Small intestine (tissue), 7 donors: Measurements from ENCODE around the gene GEMIN5. TPM values are rescaled to one million over a fixed set of nuclear protein-coding genes. Genes with fewer than 3 reads are reported as not detected.

Experiments used
- DNase-seq, 2 donors: peaks; one replicate each; pipeline versions ENCODE4 v3.0.0 to v3.0.0-alpha.2; 2013
- FAIRE-seq: peaks from 2 replicates; lab custom pipeline; 2012; peaks lifted over from hg19 to GRCh38; lab: Jason Lieb, UNC
- H3K27ac ChIP-seq, 3 donors: one replicate each; pipeline ENCODE4 v1.5.1; 2013; ENCODE audit warnings: low read length in 2 of 3, mild to moderate bottlenecking in 2 of 3, control low read depth in 1 of 3, inconsistent platforms in 1 of 3, low read depth in 1 of 3, moderate library complexity in 1 of 3
- H3K27me3 ChIP-seq, 3 donors: one replicate each; pipeline ENCODE4 v1.6.1; 2013; ENCODE audit warnings: low read length in 3 of 3, inconsistent platforms in 1 of 3; ENCODE audit not compliant: control insufficient read depth in 3 of 3, insufficient read depth in 3 of 3
- H3K36me3 ChIP-seq, 3 donors: one replicate each; pipeline ENCODE4 v1.6.1; 2013; ENCODE audit warnings: low read length in 3 of 3, inconsistent platforms in 1 of 3, low read depth in 1 of 3, mild to moderate bottlenecking in 1 of 3, moderate library complexity in 1 of 3; ENCODE audit not compliant: control insufficient read depth in 3 of 3, insufficient read depth in 2 of 3
- H3K4me1 ChIP-seq, 3 donors: one replicate each; pipeline ENCODE4 v1.6.1; 2013; ENCODE audit warnings: low read length in 2 of 3, inconsistent platforms in 1 of 3, low read depth in 1 of 3, mild to moderate bottlenecking in 1 of 3, moderate library complexity in 1 of 3; ENCODE audit not compliant: control insufficient read depth in 3 of 3, insufficient read depth in 2 of 3
- H3K4me3 ChIP-seq, 3 donors: one replicate each; pipeline ENCODE4 v1.5.1; 2013; ENCODE audit warnings: low read length in 3 of 3, control low read depth in 1 of 3, inconsistent platforms in 1 of 3, low read depth in 1 of 3, mild to moderate bottlenecking in 1 of 3, moderate library complexity in 1 of 3
- H3K9me3 ChIP-seq, 2 donors: one replicate each; pipeline ENCODE4 v1.6.1; 2013; ENCODE audit warnings: low read depth in 1 of 2, low read length in 1 of 2; ENCODE audit not compliant: control insufficient read depth in 2 of 2, insufficient read depth in 1 of 2
- WGBS, 3 donors: extraction: QIAGEN DNeasy Blood & Tissue Kit; methylation state at CpG; one replicate each; pipeline ENCODE4 v1.1.7; 2013; 5-methylcytosine and 5-hydroxymethylcytosine counted together
- polyA plus RNA-seq, 4 donors: library from polyadenylated mRNA; stranded (reverse) in 3 of 4; unstranded in 1 of 4; fragments of 200-250 nt in 3 of 4; fragments of 120-200 nt in 1 of 4; gene quantifications; one replicate each; pipeline versions ENCODE4 v1.2.1 to v1.2.3, GENCODE V29; 2013
- donor health status: healthy with polysubstance abuse.
- donor health status: control.
- donor health status: control.
- donor health status: Bipolar disorder and iron deficiency.
- donor health status: healthy.

GEMIN5 gene
- polyA plus RNA-seq, 4 donors, result 1.4 to 11.6 (median 3.4) TPM

DNA sequence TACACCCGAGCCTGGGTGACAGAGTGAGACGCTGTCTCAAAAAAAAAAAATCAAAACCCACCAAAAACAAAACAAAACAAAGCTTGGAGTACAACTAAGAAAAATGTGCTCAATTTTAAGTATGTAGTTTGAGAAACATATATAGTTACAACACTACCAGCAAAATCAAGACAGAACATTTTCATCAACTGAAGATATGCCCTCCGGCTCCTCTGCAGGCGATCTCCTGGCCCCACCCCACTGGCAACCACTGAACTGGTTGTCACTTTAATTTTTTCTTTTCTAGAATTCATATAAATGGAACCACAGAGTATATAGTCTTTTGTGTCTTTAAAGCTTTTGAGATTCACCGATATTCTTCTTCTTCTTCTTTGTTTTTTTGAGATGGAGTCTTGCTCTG, 44.6 kb downstream of the GEMIN5 start:
- H3K4me3 ChIP-seq, result no peak overlapping the region
- no peaks in the 10 kb centered on the region for H3K9me3 ChIP-seq
- FAIRE-seq, result no peak
- no peak for DNase-seq
- H3K27me3 ChIP-seq, result no peaks in the 10 kb centered on the region
- WGBS, 3 donors, result 85 to 90% (median 87%) methylated on average over 5 of the region's 5 CpGs
- H3K27ac ChIP-seq, result no peak overlapping the region
- H3K4me1 ChIP-seq, result no peaks in the 10 kb centered on the region
- peaks cover 7 to 68% (median 28%) of the 10 kb centered on the region in 3 donors for H3K36me3 ChIP-seq

DNA sequence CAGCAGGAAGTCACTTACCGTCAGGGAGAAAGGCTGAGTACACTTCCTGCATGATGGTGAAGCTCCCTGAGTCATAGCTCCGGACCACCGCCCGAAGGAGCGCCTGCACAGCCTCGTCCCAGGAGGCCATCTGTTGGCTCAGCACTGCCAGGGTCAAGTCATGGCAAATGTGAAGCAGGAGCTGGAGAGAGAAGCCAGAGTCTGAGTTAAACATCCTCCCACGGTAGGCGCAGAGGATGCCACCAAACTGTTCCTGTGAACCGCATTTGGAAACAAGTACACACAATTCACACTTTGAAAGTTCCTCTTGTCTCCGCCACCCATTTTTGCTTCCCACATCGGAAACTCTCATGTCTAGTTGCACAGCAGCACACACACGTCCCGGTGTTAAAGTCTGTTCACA, 45.6 kb downstream of the GEMIN5 start:
- no peaks in the 10 kb centered on the region for H3K4me1 ChIP-seq
- no peak overlapping the region for H3K27ac ChIP-seq
- FAIRE-seq (no peak), DNase-seq (no peak)
- H3K27me3 ChIP-seq, result no peaks in the 10 kb centered on the region
- no peaks in the 10 kb centered on the region for H3K9me3 ChIP-seq
- H3K4me3 ChIP-seq, result no peak overlapping the region
- H3K36me3 ChIP-seq, result peaks cover 12 to 61% (median 31%) of the 10 kb centered on the region in 3 donors
- WGBS, 3 donors, result 85 to 90% (median 88%) methylated on average over 13 of the region's 13 CpGs

DNA sequence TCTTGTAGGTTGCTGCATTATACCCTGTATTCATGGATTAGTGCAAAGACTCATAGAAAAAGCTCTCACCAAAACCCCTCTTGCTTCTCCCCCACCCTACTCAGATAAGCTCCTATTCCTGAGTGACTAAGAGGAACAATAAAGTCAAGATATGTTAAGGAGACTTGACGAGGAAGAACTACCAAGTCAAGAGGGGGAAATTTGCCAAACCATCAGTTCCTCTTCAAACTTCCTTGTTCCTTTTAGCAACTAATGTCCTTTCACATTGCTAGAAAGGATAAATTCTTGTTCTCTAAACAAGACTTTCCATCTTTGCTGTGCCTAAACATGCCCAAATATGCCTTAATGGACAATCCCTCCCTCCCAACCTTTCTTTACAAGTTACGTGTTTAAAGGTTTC, 52.6 kb downstream of the GEMIN5 start:
- Histone ChIP-seq H3K27me3 (no peaks in the 10 kb centered on the region), H3K36me3 (peaks cover 17 to 21% (median 18%) of the 10 kb centered on the region in 3 donors)
- no peak for FAIRE-seq

DNA sequence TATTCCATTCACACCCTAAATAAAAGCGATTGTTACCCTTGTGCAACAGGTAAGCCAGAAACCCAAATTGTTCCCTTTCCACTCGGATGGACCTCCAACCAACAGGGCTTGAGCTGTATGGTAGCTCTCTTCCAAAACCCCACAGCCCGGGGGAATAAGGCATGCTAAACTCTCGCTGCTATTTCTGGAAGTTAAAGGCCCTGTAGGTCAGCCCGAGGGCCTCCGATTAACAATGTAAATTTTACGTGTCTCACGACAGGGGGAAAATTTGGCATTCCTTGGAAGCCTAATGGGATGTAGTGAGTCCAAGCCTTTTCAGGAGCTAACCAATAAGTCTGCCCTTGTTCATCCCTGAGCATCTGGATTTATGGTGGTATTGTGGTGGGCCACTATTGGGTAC, 53.6 kb downstream of the GEMIN5 start:
- Histone ChIP-seq H3K27me3 (no peaks in the 10 kb centered on the region), H3K9me3 (peaks cover 2 to 28% of the 10 kb centered on the region in 2 donors), H3K36me3 (peaks cover 13 to 18% (median 15%) of the 10 kb centered on the region in 3 donors), H3K4me3 (no peak overlapping the region), H3K27ac (no peak overlapping the region), H3K4me1 (no peaks in the 10 kb centered on the region)
- WGBS, 3 donors, result 93 to 99% (median 97%) methylated on average over 8 of the region's 8 CpGs
- FAIRE-seq (no peak), DNase-seq (no peak)

More for the DNA sequence above, 52.6 kb downstream of the GEMIN5 start:
- no peaks in the 10 kb centered on the region for H3K4me1 ChIP-seq
- H3K9me3 ChIP-seq, result peaks cover 2 to 21% of the 10 kb centered on the region in 2 donors
- no peak overlapping the region for H3K4me3 ChIP-seq
- no peak overlapping the region for H3K27ac ChIP-seq
- WGBS, 3 donors, result 93 to 95% (median 94%) methylated on average over 2 of the region's 2 CpGs
- DNase-seq, result no peak

DNA sequence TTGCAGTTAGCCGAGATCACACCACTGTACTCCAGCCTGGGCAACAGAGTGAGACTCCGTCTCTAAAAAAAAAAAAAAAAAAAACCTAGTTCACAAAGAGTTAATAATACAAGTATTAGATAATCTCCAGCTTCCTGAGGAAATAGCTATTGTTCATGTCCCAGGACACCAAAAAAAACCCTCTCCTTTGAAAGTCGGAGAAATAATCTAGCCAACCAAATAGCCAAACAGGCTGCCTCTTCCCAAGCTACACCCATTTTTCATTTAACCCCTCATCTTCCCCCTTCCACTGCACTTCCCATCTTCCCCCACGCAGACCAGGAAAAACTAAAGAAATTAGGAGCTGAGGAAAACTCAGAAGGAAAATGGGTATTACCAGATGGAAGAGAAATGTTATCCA, 56.0 kb downstream of the GEMIN5 start:
- Histone ChIP-seq H3K9me3 (peaks cover 2 to 50% of the 10 kb centered on the region in 2 donors), H3K4me3 (no peak overlapping the region), H3K27me3 (no peaks in the 10 kb centered on the region), H3K27ac (no peak overlapping the region), H3K4me1 (no peaks in the 10 kb centered on the region), H3K36me3 (peaks cover 5 to 18% (median 11%) of the 10 kb centered on the region in 3 donors)
- FAIRE-seq, result no peak
- 83 to 93% (median 83%) methylated on average over 3 to 4 of the region's 4 CpGs for WGBS, 3 donors
- DNase-seq, result no peak

DNA sequence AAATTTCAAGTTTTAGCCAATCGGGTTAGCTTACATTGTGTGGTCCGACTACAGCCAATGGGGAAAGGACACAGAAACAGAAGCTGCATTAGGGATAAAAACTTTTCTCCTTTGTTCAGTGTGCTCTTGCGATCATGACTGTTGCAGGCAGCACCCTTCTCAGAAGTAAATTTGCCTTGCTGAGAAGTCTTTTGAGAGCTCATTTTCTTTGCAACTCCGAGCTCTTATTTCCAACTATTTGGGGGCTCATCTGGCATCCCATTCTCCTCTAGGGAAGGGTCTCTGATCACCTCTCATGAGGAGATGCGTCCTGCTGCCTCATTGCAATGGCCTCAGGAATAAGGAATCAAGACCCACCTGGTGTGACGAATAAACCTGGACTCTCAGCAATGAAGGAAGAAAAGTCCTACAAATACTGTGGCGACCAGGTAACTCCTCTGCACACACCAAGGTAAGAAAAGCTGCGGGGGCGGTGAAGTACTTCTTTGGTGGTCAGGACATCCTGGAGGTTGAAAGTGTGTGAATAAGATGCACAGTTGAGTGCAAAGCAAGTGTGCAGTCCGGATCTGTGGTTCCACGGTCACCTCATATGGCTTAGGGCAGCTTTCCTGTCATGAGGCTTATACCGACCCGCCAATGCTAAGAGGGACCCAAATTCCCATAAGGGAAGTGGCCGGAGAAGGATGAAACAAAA, 59.2 kb downstream of the GEMIN5 start:
- Histone ChIP-seq H3K4me3 (no peak overlapping the region), H3K36me3 (peaks cover 10 to 23% (median 17%) of the 10 kb centered on the region in 3 donors), H3K9me3 (peaks cover 0 to 28% of the 10 kb centered on the region in 2 donors), H3K4me1 (no peaks in the 10 kb centered on the region), H3K27me3 (no peaks in the 10 kb centered on the region), H3K27ac (no peak overlapping the region)
- DNase-seq (no peak), FAIRE-seq (no peak)
- 94 to 97% (median 97%) methylated on average over 14 of the region's 14 CpGs for WGBS, 3 donors

DNA sequence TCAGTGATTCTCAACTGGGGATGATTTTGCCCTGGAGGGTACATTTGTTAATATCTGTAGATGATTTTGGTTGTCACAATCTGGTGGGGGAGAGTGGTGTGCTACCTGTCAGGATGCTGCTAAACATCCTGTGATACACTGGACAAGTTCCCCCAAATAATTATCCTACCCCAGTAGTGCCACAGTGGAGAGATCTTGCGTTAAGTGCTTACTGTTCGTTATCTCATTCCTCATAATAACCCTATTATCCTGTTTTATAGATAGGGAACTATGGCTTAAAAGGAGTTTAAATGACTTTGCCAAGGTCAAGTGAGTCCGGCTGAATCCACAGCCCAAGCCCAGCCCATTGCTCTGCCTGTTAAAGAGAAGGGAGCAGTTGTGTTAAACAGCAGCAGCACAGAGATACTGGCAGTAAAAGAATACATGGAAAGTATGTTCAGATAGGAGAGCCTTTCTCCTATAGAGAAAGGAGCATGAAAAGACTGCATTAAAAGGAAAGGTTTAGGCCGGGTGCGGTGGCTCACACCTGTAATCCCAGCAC, 64.2 kb downstream of the GEMIN5 start:
- Histone ChIP-seq H3K27ac (no peak overlapping the region), H3K36me3 (peaks cover 12 to 40% (median 27%) of the 10 kb centered on the region in 3 donors), H3K9me3 (peaks cover 0 to 17% of the 10 kb centered on the region in 2 donors), H3K4me1 (no peaks in the 10 kb centered on the region), H3K27me3 (no peaks in the 10 kb centered on the region), H3K4me3 (no peak overlapping the region)
- DNase-seq (no peak), FAIRE-seq (no peak)
- WGBS, 3 donors, result 49 to 82% (median 65%) methylated on average over 5 of the region's 5 CpGs

DNA sequence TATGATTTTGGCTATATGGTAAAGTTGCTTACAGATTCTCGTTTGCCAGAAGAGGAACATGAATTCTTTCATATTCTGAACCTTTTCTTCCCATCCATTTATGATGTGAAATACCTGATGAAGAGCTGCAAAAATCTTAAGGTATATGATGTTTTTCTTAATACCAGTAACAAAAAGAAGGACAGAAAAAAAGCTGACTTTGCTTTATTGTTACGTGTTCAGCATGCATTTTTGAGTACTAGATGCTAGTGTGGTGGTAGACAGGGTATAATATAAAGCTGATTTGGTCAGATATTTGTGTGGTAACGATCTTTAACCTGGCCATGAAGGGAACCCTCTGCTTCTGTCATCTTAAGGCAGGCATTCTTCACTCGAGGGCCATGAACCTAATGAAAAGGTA, 66.3 kb downstream of the GEMIN5 start:
- Histone ChIP-seq H3K4me3 (no peak overlapping the region), H3K36me3 (peaks cover 12 to 43% (median 19%) of the 10 kb centered on the region in 3 donors), H3K4me1 (no peaks in the 10 kb centered on the region), H3K9me3 (no peaks in the 10 kb centered on the region), H3K27me3 (no peaks in the 10 kb centered on the region), H3K27ac (no peak overlapping the region)
- FAIRE-seq (no peak), DNase-seq (no peak)
- 82 to 90% (median 88%) methylated on average over 4 of the region's 4 CpGs for WGBS, 3 donors
